ENCODE measurements around the gene CIC. TPM values are rescaled to one million over a fixed set of nuclear protein-coding genes. Genes with fewer than 3 reads are reported as not detected.

The CIC gene
- total and polyA plus RNA-seq, 2 donors from 2014 or later: 18.8 to 90.9 TPM

GRCh38 chr19:42272989-42273406, 3.9 kb downstream of the CIC start:
- H3K9ac ChIP-seq (ENCODE audit: low read length in 3 of 3): no peak overlapping the region
- peaks cover 0 to 25% (median 18%) of the 10 kb centered on the region in 3 donors for H3K4me1 ChIP-seq (ENCODE audit: control insufficient read depth in 2 of 3, insufficient read depth in 2 of 3, low read depth in 1 of 3, low read length in 3 of 3)
- H3K9me3 ChIP-seq (ENCODE audit: control insufficient read depth in 2 of 3, insufficient read depth in 1 of 3, low read length in 3 of 3): no peaks in the 10 kb centered on the region
- intact Hi-C loops (cut with DNase I): no loop called here
- DNase-seq (peak in 1 of 5 donors; percentile 77), FAIRE-seq (no peak)
- H3K27me3 ChIP-seq (ENCODE audit: control insufficient read depth, insufficient read depth, low read length): no peaks in the 10 kb centered on the region
- peaks cover 0 to 17% (median 6%) of the 10 kb centered on the region in 3 donors for H3K36me3 ChIP-seq (ENCODE audit: control insufficient read depth in 2 of 3, insufficient read depth in 3 of 3, low read length in 3 of 3)
- no peak for TF ChIP-seq CTCF (IDR thresholded peaks at IDR 0.05; ENCODE audit: borderline replicate concordance, extremely low read depth, insufficient read depth)
- H3K4me3 ChIP-seq (ENCODE audit: low read length in 3 of 3): no peak overlapping the region
- H3K27ac ChIP-seq (ENCODE audit: low read depth in 2 of 2, low read length in 2 of 2): no peak overlapping the region

GRCh38 chr19:42273407-42274064, 4.5 kb downstream of the CIC start:
- intact Hi-C loops (cut with DNase I): no loop called here
- peaks cover 0 to 17% (median 6%) of the 10 kb centered on the region in 3 donors for H3K36me3 ChIP-seq (ENCODE audit: control insufficient read depth in 2 of 3, insufficient read depth in 3 of 3, low read length in 3 of 3)
- H3K9ac ChIP-seq (ENCODE audit: low read length in 3 of 3): no peak overlapping the region
- H3K9me3 ChIP-seq (ENCODE audit: control insufficient read depth in 2 of 3, insufficient read depth in 1 of 3, low read length in 3 of 3): no peaks in the 10 kb centered on the region
- no peak overlapping the region for H3K27ac ChIP-seq (ENCODE audit: low read depth in 2 of 2, low read length in 2 of 2)
- no peak overlapping the region for H3K4me3 ChIP-seq (ENCODE audit: low read length in 3 of 3)
- no peak for FAIRE-seq
- H3K27me3 ChIP-seq (ENCODE audit: control insufficient read depth, insufficient read depth, low read length): no peaks in the 10 kb centered on the region
- no peak for TF ChIP-seq CTCF (IDR thresholded peaks at IDR 0.05; ENCODE audit: borderline replicate concordance, extremely low read depth, insufficient read depth)
- H3K4me1 ChIP-seq (ENCODE audit: control insufficient read depth in 2 of 3, insufficient read depth in 2 of 3, low read depth in 1 of 3, low read length in 3 of 3): peaks cover 0 to 26% (median 20%) of the 10 kb centered on the region in 3 donors
- peak in 1 of 5 donors; percentile 72 for DNase-seq

- H3K36me3 ChIP-seq (ENCODE audit: control insufficient read depth in 2 of 3, insufficient read depth in 3 of 3, low read length in 3 of 3): peaks cover 0 to 17% (median 6%) of the 10 kb centered on the region in 3 donors
- no peak for FAIRE-seq
- H3K27me3 ChIP-seq (ENCODE audit: control insufficient read depth, insufficient read depth, low read length): no peaks in the 10 kb centered on the region
- DNase-seq: peak in 2 of 5 donors; percentile 44 to 74
- TF ChIP-seq CTCF (IDR thresholded peaks at IDR 0.05; ENCODE audit: borderline replicate concordance, extremely low read depth, insufficient read depth): no peak
- H3K9ac ChIP-seq (ENCODE audit: low read length in 3 of 3): no peak overlapping the region
- intact Hi-C loops (cut with DNase I): no loop called here
- no peak overlapping the region for H3K4me3 ChIP-seq (ENCODE audit: low read length in 3 of 3)
- H3K27ac ChIP-seq (ENCODE audit: low read depth in 2 of 2, low read length in 2 of 2): no peak overlapping the region
- peaks cover 0 to 32% (median 27%) of the 10 kb centered on the region in 3 donors for H3K4me1 ChIP-seq (ENCODE audit: control insufficient read depth in 2 of 3, insufficient read depth in 2 of 3, low read depth in 1 of 3, low read length in 3 of 3)
- H3K9me3 ChIP-seq (ENCODE audit: control insufficient read depth in 2 of 3, insufficient read depth in 1 of 3, low read length in 3 of 3): no peaks in the 10 kb centered on the region
These were observed 5.1 kb downstream of the CIC start for GRCh38 chr19:42274065-42274682.

Measured in kidney (tissue), 14 donors.